ENCODE data around the gene ZNF594. TPM values are rescaled to one million over a fixed set of nuclear protein-coding genes. Genes with fewer than 3 reads are reported as not detected.

The ZNF594 gene
- total and polyA plus RNA-seq, 2 experiments from 2014 or later = 3.1 to 6.2 TPM

DNA sequence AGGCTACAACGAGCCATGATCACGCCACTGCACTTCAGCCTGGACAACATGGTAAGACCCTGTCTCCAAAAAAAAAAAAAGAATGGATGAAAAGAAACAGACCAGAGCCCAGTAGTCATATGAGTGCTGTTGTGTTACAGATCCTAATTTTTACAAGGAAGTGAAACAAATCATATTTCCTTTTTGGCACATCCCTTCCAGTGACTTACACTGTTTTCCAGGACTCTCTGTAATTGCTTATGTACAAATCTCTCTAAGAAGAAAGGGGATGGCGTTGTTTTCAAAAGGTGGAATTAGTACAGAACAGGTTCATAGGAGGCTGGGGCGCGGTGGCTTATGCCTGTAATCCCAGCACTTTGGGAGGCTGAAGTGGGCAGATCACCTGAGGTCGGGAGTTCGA lies 19.8 kb upstream of the ZNF594 start:
- H3K4me3 ChIP-seq = no peak overlapping the region
- WGBS, 2 experiments (ENCODE audit: low coverage in 1 of 2, low lambda C conversion rate in 2 of 2, missing lambda C conversion rate in 2 of 2) = 96 to 97% methylated on average over 7 of the region's 7 CpGs
- H3F3A ChIP-seq (ENCODE audit: insufficient read depth) = no peaks in the 10 kb centered on the region
- DNase-seq = no peak
- no peak overlapping the region for H2AFZ ChIP-seq
- H3K27me3 ChIP-seq (replicated peaks; ENCODE audit: insufficient read depth) = no peaks in the 10 kb centered on the region
- no peaks in the 10 kb centered on the region for H3K4me1 ChIP-seq (ENCODE audit: insufficient read depth)
- no peak overlapping the region for H3K4me2 ChIP-seq (ENCODE audit: unreplicated experiment)
- no peaks in the 10 kb centered on the region for H3K79me2 ChIP-seq (ENCODE audit: insufficient read depth)
- H4K20me1 ChIP-seq (ENCODE audit: insufficient read depth) = no peaks in the 10 kb centered on the region
- H3K27ac ChIP-seq = no peak overlapping the region
- H3K9me3 ChIP-seq (ENCODE audit: low read depth) = no peaks in the 10 kb centered on the region
- in situ Hi-C loops (cut with MboI) = no loop called here
- no peak overlapping the region for H3K9ac ChIP-seq
- TF ChIP-seq EZH2 (IDR thresholded peaks at IDR 0.05; ENCODE audit: insufficient read depth, poor library complexity, severe bottlenecking) = no peak
- no peak for TF ChIP-seq EZH2phosphoT487 (IDR thresholded peaks at IDR 0.05; ENCODE audit: insufficient read depth, low read depth)
- no peaks in the 10 kb centered on the region for H3K9me2 ChIP-seq (ENCODE audit: insufficient read depth)
- no peaks in the 10 kb centered on the region for H3K36me3 ChIP-seq (ENCODE audit: low read depth)

DNA sequence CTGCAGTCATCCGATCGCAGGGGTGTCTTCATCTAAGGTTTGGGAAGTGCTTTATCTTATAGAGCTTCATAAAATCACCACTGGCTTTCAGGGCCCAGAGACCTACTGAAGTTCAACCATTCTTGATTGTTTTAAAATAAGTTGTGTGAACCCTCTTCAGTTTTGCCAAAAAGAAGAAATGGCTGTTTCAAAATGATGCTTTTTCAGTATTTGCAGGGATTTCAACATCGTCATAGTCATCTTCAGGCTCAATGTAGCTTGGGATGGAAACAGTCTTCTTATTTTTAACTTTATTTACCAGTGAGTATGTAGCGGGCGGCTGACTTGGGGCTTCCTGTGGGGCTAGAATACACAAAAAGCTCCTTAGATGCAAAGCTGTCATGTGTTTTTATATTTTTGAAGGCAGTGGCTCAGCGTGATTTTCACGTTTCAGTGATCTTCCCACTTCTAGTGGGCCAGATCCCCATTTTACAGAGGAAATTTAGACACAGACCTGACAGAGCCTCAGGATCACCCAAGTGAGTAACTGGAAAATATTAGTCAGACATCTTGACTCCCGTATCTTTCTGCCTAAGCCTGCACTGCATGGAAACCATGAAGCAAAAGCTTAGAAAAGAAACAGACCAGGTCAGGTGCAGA lies 19.1 kb upstream of the ZNF594 start:
- Histone ChIP-seq H2AFZ (no peak overlapping the region), H3K27ac (no peak overlapping the region), H3F3A (ENCODE audit: insufficient read depth) (no peaks in the 10 kb centered on the region), H3K27me3 (replicated peaks; ENCODE audit: insufficient read depth) (no peaks in the 10 kb centered on the region), H3K9me2 (ENCODE audit: insufficient read depth) (no peaks in the 10 kb centered on the region), H3K9me3 (ENCODE audit: low read depth) (no peaks in the 10 kb centered on the region), H3K4me2 (ENCODE audit: unreplicated experiment) (no peak overlapping the region), H4K20me1 (ENCODE audit: insufficient read depth) (no peaks in the 10 kb centered on the region), H3K4me3 (no peak overlapping the region), H3K36me3 (ENCODE audit: low read depth) (no peaks in the 10 kb centered on the region), H3K79me2 (ENCODE audit: insufficient read depth) (no peaks in the 10 kb centered on the region; the same call in 1 of the 2 replicates), H3K4me1 (ENCODE audit: insufficient read depth) (no peaks in the 10 kb centered on the region), H3K9ac (no peak overlapping the region)
- peak; percentile 9 for DNase-seq
- WGBS, 2 experiments (ENCODE audit: low coverage in 1 of 2, low lambda C conversion rate in 2 of 2, missing lambda C conversion rate in 2 of 2) = 87 to 92% methylated on average over 8 of the region's 8 CpGs
- no peak for TF ChIP-seq EZH2 (IDR thresholded peaks at IDR 0.05; ENCODE audit: insufficient read depth, poor library complexity, severe bottlenecking)
- no peak for TF ChIP-seq EZH2phosphoT487 (IDR thresholded peaks at IDR 0.05; ENCODE audit: insufficient read depth, low read depth)
- in situ Hi-C loops (cut with MboI) = no loop called here

DNA sequence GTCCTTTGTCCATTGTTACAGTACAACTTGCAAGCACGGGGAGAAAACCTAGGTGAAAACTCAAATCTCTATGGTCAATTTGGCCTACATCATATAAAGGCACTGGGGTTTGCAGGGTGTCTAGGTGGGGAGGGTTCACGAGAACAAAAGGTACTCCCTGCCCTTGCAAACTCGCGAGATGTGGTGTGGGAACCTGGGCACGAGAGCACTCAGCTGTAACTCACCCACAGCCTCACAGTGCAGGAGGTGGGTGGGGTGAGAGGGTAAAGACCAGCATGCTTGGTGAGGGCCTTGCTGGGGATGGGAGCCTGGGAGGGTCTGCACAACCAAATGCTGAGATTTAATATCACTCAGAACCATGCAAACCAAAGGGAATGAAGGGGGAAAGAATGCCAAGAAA lies 18.4 kb upstream of the ZNF594 start:
- Histone ChIP-seq H3K27me3 (replicated peaks; ENCODE audit: insufficient read depth) (no peaks in the 10 kb centered on the region), H4K20me1 (ENCODE audit: insufficient read depth) (no peaks in the 10 kb centered on the region), H3F3A (ENCODE audit: insufficient read depth) (no peaks in the 10 kb centered on the region), H3K4me1 (ENCODE audit: insufficient read depth) (no peaks in the 10 kb centered on the region), H3K4me2 (ENCODE audit: unreplicated experiment) (no peak overlapping the region), H3K27ac (no peak overlapping the region), H3K79me2 (ENCODE audit: insufficient read depth) (no peaks in the 10 kb centered on the region; the same call in 1 of the 2 replicates), H3K36me3 (ENCODE audit: low read depth) (no peaks in the 10 kb centered on the region), H3K4me3 (no peak overlapping the region), H2AFZ (no peak overlapping the region), H3K9me2 (ENCODE audit: insufficient read depth) (no peaks in the 10 kb centered on the region), H3K9ac (no peak overlapping the region), H3K9me3 (ENCODE audit: low read depth) (no peaks in the 10 kb centered on the region)
- 87 to 88% methylated on average over 5 of the region's 5 CpGs for WGBS, 2 experiments (ENCODE audit: low coverage in 1 of 2, low lambda C conversion rate in 2 of 2, missing lambda C conversion rate in 2 of 2)
- TF ChIP-seq EZH2phosphoT487 (IDR thresholded peaks at IDR 0.05; ENCODE audit: insufficient read depth, low read depth) = no peak
- TF ChIP-seq EZH2 (IDR thresholded peaks at IDR 0.05; ENCODE audit: insufficient read depth, poor library complexity, severe bottlenecking) = no peak
- no peak for DNase-seq
- in situ Hi-C loops (cut with MboI) = no loop called here

DNA sequence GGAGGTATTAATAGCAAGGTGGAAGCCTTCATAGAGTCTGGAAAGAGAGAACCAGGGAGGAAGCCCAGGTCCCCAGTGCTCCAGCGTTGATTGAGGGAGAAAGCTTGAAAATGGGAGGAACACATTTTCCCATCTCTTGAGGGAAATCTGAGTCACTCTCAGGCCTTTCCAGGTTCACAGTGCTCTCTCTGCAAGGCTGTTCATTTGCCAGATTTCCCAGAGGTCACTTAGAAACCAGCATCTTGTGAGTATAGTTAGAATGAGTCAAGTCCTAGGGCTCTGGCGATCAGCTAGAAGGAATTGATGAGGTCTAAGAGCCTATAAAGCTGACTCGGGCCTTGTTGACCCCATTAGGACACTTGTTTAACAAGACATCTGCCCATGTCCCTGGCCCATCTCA lies 17.7 kb upstream of the ZNF594 start:
- Histone ChIP-seq H3K9ac (no peak overlapping the region), H3F3A (ENCODE audit: insufficient read depth) (peaks cover under 1% of the 10 kb centered on the region), H3K36me3 (ENCODE audit: low read depth) (no peaks in the 10 kb centered on the region), H3K4me3 (no peak overlapping the region), H3K9me3 (ENCODE audit: low read depth) (no peaks in the 10 kb centered on the region), H3K4me1 (ENCODE audit: insufficient read depth) (no peaks in the 10 kb centered on the region), H3K4me2 (ENCODE audit: unreplicated experiment) (no peak overlapping the region), H3K79me2 (ENCODE audit: insufficient read depth) (peaks cover 4% of the 10 kb centered on the region; the same call in 1 of the 2 replicates), H3K27ac (no peak overlapping the region), H4K20me1 (ENCODE audit: insufficient read depth) (no peaks in the 10 kb centered on the region), H3K27me3 (replicated peaks; ENCODE audit: insufficient read depth) (no peaks in the 10 kb centered on the region), H2AFZ (no peak overlapping the region), H3K9me2 (ENCODE audit: insufficient read depth) (no peaks in the 10 kb centered on the region)
- 81 to 85% methylated on average over 3 of the region's 3 CpGs for WGBS, 2 experiments (ENCODE audit: low coverage in 1 of 2, low lambda C conversion rate in 2 of 2, missing lambda C conversion rate in 2 of 2)
- in situ Hi-C loops (cut with MboI) = no loop called here
- TF ChIP-seq EZH2 (IDR thresholded peaks at IDR 0.05; ENCODE audit: insufficient read depth, poor library complexity, severe bottlenecking) (no peak), EZH2phosphoT487 (IDR thresholded peaks at IDR 0.05; ENCODE audit: insufficient read depth, low read depth) (no peak)
- DNase-seq = peak; percentile 64

Data from GM23248 (cell line).